HEK293 (cell line): Measurements from ENCODE around the gene RNF217.

Source experiments
- BCL11B ChIP-seq: fragments of 450-650 bp; formaldehyde crosslinking; IDR thresholded peaks from 2 replicates; pipeline ENCODE4 v1.5.1; 2016; ENCODE audit warnings: low read depth, missing biosample characterization, missing genetic modification characterization
- GFI1B ChIP-seq: fragments of 450-650 bp; formaldehyde crosslinking; IDR thresholded peaks from 2 replicates; pipeline ENCODE4 v1.5.1; 2016; ENCODE audit warnings: missing biosample characterization, missing genetic modification characterization
- IKZF3 ChIP-seq: fragments of 450-650 bp; IDR thresholded peaks from 2 replicates; pipeline ENCODE4 v1.5.0; 2018; ENCODE audit warnings: missing biosample characterization, mild to moderate bottlenecking, missing genetic modification characterization, moderate library complexity
- KLF17 ChIP-seq: fragments of 450-650 bp; formaldehyde crosslinking; IDR thresholded peaks from 2 replicates; pipeline ENCODE4 v1.5.1; 2016; ENCODE audit warnings: missing biosample characterization, missing genetic modification characterization
- KLF8 ChIP-seq: fragments of 450-650 bp; formaldehyde crosslinking; IDR thresholded peaks from 2 replicates; pipeline ENCODE4 v1.5.1; 2016; ENCODE audit warnings: missing biosample characterization, missing genetic modification characterization
- KLF9 ChIP-seq: fragments of 450-650 bp; formaldehyde crosslinking; IDR thresholded peaks from 2 replicates; pipeline ENCODE4 v1.5.1; 2016; ENCODE audit warnings: missing biosample characterization, missing genetic modification characterization, low read depth
- OSR2 ChIP-seq: fragments of 450-650 bp; formaldehyde crosslinking; IDR thresholded peaks from 2 replicates; pipeline ENCODE4 v1.5.1; 2016; ENCODE audit warnings: missing biosample characterization, missing genetic modification characterization
- SCRT2 ChIP-seq: fragments of 450-650 bp; formaldehyde crosslinking; IDR thresholded peaks from 2 replicates; pipeline ENCODE4 v1.5.1; 2016; ENCODE audit warnings: missing biosample characterization, missing genetic modification characterization
- TRIM28 ChIP-seq: IDR thresholded peaks from 2 replicates; pipeline ENCODE4 v1.6.1; 2011; ENCODE audit warnings: low read length, control low read depth, borderline replicate concordance
- WT1 ChIP-seq: fragments of 450-650 bp; formaldehyde crosslinking; IDR thresholded peaks from 2 replicates; pipeline ENCODE4 v1.5.1; 2016; ENCODE audit warnings: missing biosample characterization, missing genetic modification characterization
- ZBTB44 ChIP-seq: fragments of 450-650 bp; IDR thresholded peaks from 2 replicates; pipeline ENCODE4 v1.5.1; 2018; ENCODE audit warnings: missing biosample characterization, mild to moderate bottlenecking, missing genetic modification characterization
- ZBTB49 ChIP-seq: fragments of 450-650 bp; formaldehyde crosslinking; IDR thresholded peaks from 2 replicates; pipeline ENCODE4 v1.5.1; 2016; ENCODE audit warnings: missing biosample characterization, missing genetic modification characterization, low read depth
- ZNF10 ChIP-seq: fragments of 450-650 bp; formaldehyde crosslinking; IDR thresholded peaks from 2 replicates; pipeline ENCODE4 v1.5.1; 2017; ENCODE audit warnings: missing biosample characterization, missing genetic modification characterization
- ZNF140 ChIP-seq: fragments of 450-650 bp; formaldehyde crosslinking; IDR thresholded peaks from 2 replicates; pipeline ENCODE4 v1.5.1; 2016; ENCODE audit warnings: missing biosample characterization, missing genetic modification characterization
- ZNF184 ChIP-seq: fragments of 450-650 bp; IDR thresholded peaks from 2 replicates; pipeline ENCODE4 v1.5.1; 2018; ENCODE audit warnings: missing biosample characterization, mild to moderate bottlenecking, missing genetic modification characterization
- ZNF2 ChIP-seq: fragments of 450-650 bp; formaldehyde crosslinking; IDR thresholded peaks from 2 replicates; pipeline ENCODE4 v1.5.1; 2016; ENCODE audit warnings: missing biosample characterization, missing genetic modification characterization
- ZNF23 ChIP-seq: fragments of 450-650 bp; formaldehyde crosslinking; IDR thresholded peaks from 2 replicates; pipeline ENCODE4 v1.5.1; 2016; ENCODE audit warnings: missing biosample characterization, missing genetic modification characterization, borderline replicate concordance
- ZNF324 ChIP-seq: fragments of 450-650 bp; formaldehyde crosslinking; IDR thresholded peaks from 2 replicates; pipeline ENCODE4 v1.5.1; 2016; ENCODE audit warnings: missing biosample characterization, missing genetic modification characterization
- ZNF362 ChIP-seq: fragments of 450-650 bp; formaldehyde crosslinking; IDR thresholded peaks from 2 replicates; pipeline ENCODE4 v1.5.1; 2016; ENCODE audit warnings: missing biosample characterization, missing genetic modification characterization
- ZNF366 ChIP-seq: fragments of 450-650 bp; formaldehyde crosslinking; conservative IDR thresholded peaks from 2 replicates; pipeline ENCODE4 v1.5.1; 2016; ENCODE audit warnings: missing biosample characterization, missing genetic modification characterization
- ZNF391 ChIP-seq: fragments of 450-650 bp; formaldehyde crosslinking; IDR thresholded peaks from 2 replicates; pipeline ENCODE4 v1.5.1; 2016; ENCODE audit warnings: low read depth, missing biosample characterization, missing genetic modification characterization, borderline replicate concordance
- ZNF398 ChIP-seq: fragments of 450-650 bp; formaldehyde crosslinking; IDR thresholded peaks from 2 replicates; pipeline ENCODE4 v1.5.1; 2017; ENCODE audit warnings: missing biosample characterization, missing genetic modification characterization
- ZNF521 ChIP-seq: fragments of 450-650 bp; formaldehyde crosslinking; IDR thresholded peaks from 2 replicates; pipeline ENCODE4 v1.5.1; 2017; ENCODE audit warnings: missing biosample characterization, mild to moderate bottlenecking, missing genetic modification characterization
- ZNF610 ChIP-seq: fragments of 450-650 bp; formaldehyde crosslinking; IDR thresholded peaks from 2 replicates; pipeline ENCODE4 v1.5.1; 2016; ENCODE audit warnings: missing biosample characterization, missing genetic modification characterization, borderline replicate concordance
- ZNF624 ChIP-seq: fragments of 450-650 bp; formaldehyde crosslinking; IDR thresholded peaks from 2 replicates; pipeline ENCODE4 v1.5.1; 2017; ENCODE audit warnings: missing biosample characterization, missing genetic modification characterization
- ZNF645 ChIP-seq: fragments of 450-650 bp; formaldehyde crosslinking; IDR thresholded peaks from 2 replicates; pipeline ENCODE4; 2016; ENCODE audit warnings: missing biosample characterization, missing genetic modification characterization
- ZNF776 ChIP-seq: fragments of 450-650 bp; formaldehyde crosslinking; IDR thresholded peaks from 2 replicates; pipeline ENCODE4 v1.5.0; 2017; ENCODE audit warnings: missing biosample characterization, missing genetic modification characterization, borderline replicate concordance
- ZXDB ChIP-seq: fragments of 450-650 bp; formaldehyde crosslinking; IDR thresholded peaks from 2 replicates; pipeline ENCODE4 v1.5.1; 2016; ENCODE audit warnings: missing biosample characterization, missing genetic modification characterization

RNF217 gene

GRCh38 chr6:125050663-125051318 lies 88.6 kb downstream of the RNF217 start (continued):
- TF ChIP-seq GFI1B: peak; percentile 91
- peak; percentile 97 for TF ChIP-seq OSR2 (tag by site-specific recombination)
- peak; percentile 85 for TF ChIP-seq KLF17 (tag by site-specific recombination)
- TF ChIP-seq TRIM28: peak; percentile 97; the same call in 1 of the 2 replicates
- TF ChIP-seq ZNF184 (tag by site-specific recombination): peak; percentile 89
- TF ChIP-seq ZNF366 (tag by site-specific recombination): peak; percentile 91
- TF ChIP-seq ZNF521 (tag by site-specific recombination): no peak
- no peak for TF ChIP-seq ZNF776 (tag by site-specific recombination)
- 0 out of 2 replicates have a peak, but pooled peaks have one; percentile 74 for TF ChIP-seq ZNF645 (tag by site-specific recombination)
- 0 out of 2 replicates have a peak, but pooled peaks have one; percentile 17 for TF ChIP-seq ZBTB49 (tag by site-specific recombination)
- no peak for TF ChIP-seq KLF9 (tag by site-specific recombination)
- no peak for TF ChIP-seq ZNF624 (tag by site-specific recombination)
- peak; percentile 92 for TF ChIP-seq KLF8 (tag by site-specific recombination)
- no peak for TF ChIP-seq ZNF140 (tag by site-specific recombination)
- TF ChIP-seq ZNF2 (tag by site-specific recombination): peak; percentile 97
- peak; percentile 99 for TF ChIP-seq IKZF3 (tag by site-specific recombination)
- TF ChIP-seq SCRT2 (tag by site-specific recombination): peak; percentile 92
- TF ChIP-seq ZNF10 (tag by site-specific recombination): peak; percentile 75; the same call in 1 of the 2 replicates
- TF ChIP-seq ZNF23: no peak
- TF ChIP-seq WT1 (tag by site-specific recombination): peak; percentile 96
- TF ChIP-seq ZNF398: peak; percentile 54
- TF ChIP-seq BCL11B (tag by site-specific recombination): peak; percentile 64; the same call in 1 of the 2 replicates
- peak; percentile 95 for TF ChIP-seq ZXDB
- TF ChIP-seq ZNF362: peak; percentile 99
- TF ChIP-seq ZNF610 (tag by site-specific recombination): peak; percentile 86; the same call in 1 of the 2 replicates
- peak; percentile 85 for TF ChIP-seq ZNF324
- TF ChIP-seq ZBTB44: peak; percentile 94
- TF ChIP-seq ZNF391 (tag by site-specific recombination): peak; percentile 94; the same call in 1 of the 2 replicates
